Measurements from ENCODE around the gene G6PD.

Gene G6PD

GRCh38 chrX:154519389-154519788 lies 27.3 kb downstream of the G6PD start:
- no peak for ATAC-seq
- TF ChIP-seq CREB5 (CRISPR knock-in tag; IDR thresholded peaks at IDR 0.05; ENCODE audit: low read depth), result no peak

GRCh38 chrX:154517101-154517781 lies 29.4 kb downstream of the G6PD start:
- no peak for TF ChIP-seq ISL1 (CRISPR knock-in tag; IDR thresholded peaks at IDR 0.05)
- TF ChIP-seq PPARA (CRISPR knock-in tag; IDR thresholded peaks at IDR 0.05; ENCODE audit: borderline replicate concordance), result no peak
- no peak for TF ChIP-seq CSDC2 (CRISPR knock-in tag; IDR thresholded peaks at IDR 0.05)
- TF ChIP-seq TCF4 (CRISPR knock-in tag; IDR thresholded peaks at IDR 0.05; ENCODE audit: borderline replicate concordance), result no peak

GRCh38 chrX:154516656-154517100 lies 30.0 kb downstream of the G6PD start:
- peak; percentile 17 for ATAC-seq
- TF ChIP-seq ZNF8 (CRISPR knock-in tag; IDR thresholded peaks at IDR 0.05) (no peak), RARB (CRISPR knock-in tag; IDR thresholded peaks at IDR 0.05) (no peak), TCF4 (CRISPR knock-in tag; IDR thresholded peaks at IDR 0.05; ENCODE audit: borderline replicate concordance) (peak; percentile 26; the same call in 1 of the 2 replicates), TSHZ2 (CRISPR knock-in tag; IDR thresholded peaks at IDR 0.05) (no peak), TOX (CRISPR knock-in tag; IDR thresholded peaks at IDR 0.05; ENCODE audit: borderline replicate concordance) (no peak), ESRRG (CRISPR knock-in tag; IDR thresholded peaks at IDR 0.05) (no peak), ISL1 (CRISPR knock-in tag; IDR thresholded peaks at IDR 0.05) (no peak), ZNF565 (CRISPR knock-in tag; conservative IDR thresholded peaks at IDR 0.05; ENCODE audit: low read depth) (no peak)

More at GRCh38 chrX:154517101-154517781, 29.4 kb downstream of the G6PD start:
- no peak for ATAC-seq

GRCh38 chrX:154515966-154516655 lies 30.5 kb downstream of the G6PD start, which contains the start of gene FAM3A:
TSS of gene FAM3A (minus strand) at chrX:154516232. CDS start at chrX:154515772, 460 bp downstream.
- peak; percentile 93 for ATAC-seq
- TF ChIP-seq PATZ1 (CRISPR knock-in tag; IDR thresholded peaks at IDR 0.05; ENCODE audit: borderline replicate concordance) (no peak), TSHZ2 (CRISPR knock-in tag; IDR thresholded peaks at IDR 0.05) (no peak), CSDC2 (CRISPR knock-in tag; IDR thresholded peaks at IDR 0.05) (no peak), ZC3H10 (CRISPR knock-in tag; IDR thresholded peaks at IDR 0.05) (no peak), CREB5 (CRISPR knock-in tag; IDR thresholded peaks at IDR 0.05; ENCODE audit: low read depth) (no peak), SNAI2 (CRISPR knock-in tag; IDR thresholded peaks at IDR 0.05) (no peak), ZFP3 (CRISPR knock-in tag; IDR thresholded peaks at IDR 0.05) (no peak), CSRNP3 (CRISPR knock-in tag; IDR thresholded peaks at IDR 0.05) (no peak), ISL1 (CRISPR knock-in tag; IDR thresholded peaks at IDR 0.05) (no peak)

Measured in SK-N-SH treated with all-trans-retinoic acid at 6 μM for 48 hours (cell line).